ENCODE measurements around the gene NFASC. TPM values are rescaled to one million over a fixed set of nuclear protein-coding genes. Genes with fewer than 3 reads are reported as not detected.

NFASC gene
- total RNA-seq, 2 donors from 2014 or later: 4.4 to 7.6 TPM

DNA sequence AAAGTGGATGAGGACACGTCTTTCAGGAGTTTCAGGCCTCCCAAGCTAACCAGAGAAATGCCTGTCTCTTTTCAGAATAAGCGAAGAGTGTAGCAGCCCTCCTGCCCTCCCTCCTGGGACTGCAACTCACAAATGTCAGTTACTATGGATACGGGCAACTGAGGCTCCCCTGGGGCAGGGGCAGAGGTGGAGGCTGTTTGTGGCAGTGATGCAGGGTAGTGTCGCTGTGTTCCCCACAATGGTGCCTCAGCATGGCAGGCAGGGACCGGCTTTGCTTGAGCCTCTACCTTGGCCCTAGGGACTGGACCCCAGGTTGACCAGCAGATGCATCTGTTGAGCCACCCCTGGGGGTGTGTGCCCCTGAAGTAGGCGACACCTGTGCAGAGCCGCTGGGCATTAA is 10.2 kb downstream of the NFASC start:
- H3K36me3 ChIP-seq (replicated peaks in 1 of 2; ENCODE audit: insufficient read depth in 1 of 2, low read depth in 2 of 2): no peaks in the 10 kb centered on the region
- H3K27ac ChIP-seq: no peak overlapping the region
- H3K9me3 ChIP-seq: no peaks in the 10 kb centered on the region
- no peak for TF ChIP-seq POLR2A (IDR thresholded peaks at IDR 0.05)
- no peak for TF ChIP-seq CTCF (IDR thresholded peaks at IDR 0.05)
- no peaks in the 10 kb centered on the region for H3K27me3 ChIP-seq
- intact Hi-C loops (cut with DNase I): no loop called here
- ATAC-seq (no peak), DNase-seq (no peak)
- H3K4me3 ChIP-seq: no peak overlapping the region
- H3K4me1 ChIP-seq: no peaks in the 10 kb centered on the region
- 93 to 94% methylated on average over 6 to 7 of the region's 7 CpGs for WGBS, 2 donors

GRCh38 chr1:204882479-204882878 is 11.8 kb downstream of the NFASC start:
- ATAC-seq (no peak), DNase-seq (no peak)
- no peaks in the 10 kb centered on the region for H3K36me3 ChIP-seq (replicated peaks in 1 of 2; ENCODE audit: insufficient read depth in 1 of 2, low read depth in 2 of 2)
- no peaks in the 10 kb centered on the region for H3K4me1 ChIP-seq
- intact Hi-C loops (cut with DNase I): no loop called here
- WGBS, 2 donors: 30 to 34% methylated on average over 3 of the region's 3 CpGs
- TF ChIP-seq CTCF (IDR thresholded peaks at IDR 0.05): no peak
- no peak for TF ChIP-seq POLR2A (IDR thresholded peaks at IDR 0.05)
- no peaks in the 10 kb centered on the region for H3K9me3 ChIP-seq
- no peak overlapping the region for H3K4me3 ChIP-seq
- H3K27ac ChIP-seq: no peak overlapping the region
- H3K27me3 ChIP-seq: no peaks in the 10 kb centered on the region

DNA sequence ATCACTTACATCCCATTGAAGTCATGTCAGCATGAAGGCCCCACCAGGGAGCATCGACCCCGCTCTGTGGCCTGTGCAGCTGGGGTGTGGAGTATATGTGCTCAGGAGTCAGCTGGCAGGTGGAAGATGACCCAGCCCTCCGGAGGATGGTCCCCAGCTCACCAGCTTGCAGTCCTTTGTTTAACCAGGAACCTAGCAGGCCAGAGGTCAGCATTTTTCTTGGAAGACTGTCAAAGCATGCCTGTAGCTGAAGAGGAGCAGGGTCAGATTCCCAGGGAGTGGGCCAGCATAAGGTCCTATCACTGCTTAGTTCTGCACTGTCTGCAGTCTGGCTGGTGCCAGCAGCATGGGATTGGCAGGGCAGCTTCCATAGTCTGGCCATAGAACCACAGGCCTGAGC is 12.7 kb downstream of the NFASC start:
- WGBS, 2 donors: 57 to 83% methylated on average over 3 of the region's 3 CpGs
- no peaks in the 10 kb centered on the region for H3K9me3 ChIP-seq
- no peak overlapping the region for H3K27ac ChIP-seq
- no peak overlapping the region for H3K4me3 ChIP-seq
- TF ChIP-seq POLR2A (IDR thresholded peaks at IDR 0.05): no peak
- TF ChIP-seq CTCF (IDR thresholded peaks at IDR 0.05): no peak
- no peaks in the 10 kb centered on the region for H3K27me3 ChIP-seq
- ATAC-seq (no peak), DNase-seq (no peak)
- intact Hi-C loops (cut with DNase I): no loop called here
- no peaks in the 10 kb centered on the region for H3K4me1 ChIP-seq
- H3K36me3 ChIP-seq (replicated peaks in 1 of 2; ENCODE audit: insufficient read depth in 1 of 2, low read depth in 2 of 2): no peaks in the 10 kb centered on the region

- TF ChIP-seq CTCF (IDR thresholded peaks at IDR 0.05) (no peak), POLR2A (IDR thresholded peaks at IDR 0.05) (no peak)
- 18 to 23% methylated on average over 4 of the region's 4 CpGs for WGBS, 2 donors
- Histone ChIP-seq H3K27ac (peak overlapping the region in 3 of 4 donors; percentile 29 to 53 (median 32)), H3K9me3 (no peaks in the 10 kb centered on the region), H3K36me3 (replicated peaks in 1 of 2; ENCODE audit: insufficient read depth in 1 of 2, low read depth in 2 of 2) (no peaks in the 10 kb centered on the region), H3K27me3 (no peaks in the 10 kb centered on the region), H3K4me1 (no peaks in the 10 kb centered on the region), H3K4me3 (no peak overlapping the region)
- DNase-seq: peak; percentile 23 to 45 (median 42)
- peak; percentile 39 for ATAC-seq
- intact Hi-C loops (cut with DNase I): no loop called here
Observed at GRCh38 chr1:204885288-204885711, 14.6 kb downstream of the NFASC start.

GRCh38 chr1:204885790-204886189 is 15.1 kb downstream of the NFASC start:
- Histone ChIP-seq H3K4me3 (no peak overlapping the region), H3K4me1 (no peaks in the 10 kb centered on the region), H3K9me3 (no peaks in the 10 kb centered on the region), H3K27ac (peak overlapping the region in 3 of 4 donors; percentile 23 to 53 (median 32)), H3K27me3 (no peaks in the 10 kb centered on the region), H3K36me3 (replicated peaks in 1 of 2; ENCODE audit: insufficient read depth in 1 of 2, low read depth in 2 of 2) (no peaks in the 10 kb centered on the region)
- TF ChIP-seq CTCF (IDR thresholded peaks at IDR 0.05) (no peak), POLR2A (IDR thresholded peaks at IDR 0.05) (no peak)
- intact Hi-C loops (cut with DNase I): no loop called here
- ATAC-seq (peak; percentile 25), DNase-seq (no peak)
- WGBS, 2 donors: 73 to 85% methylated on average over 8 of the region's 8 CpGs
